Mesenchymal stem cell (in vitro differentiated cells and primary cell): ENCODE results near the gene FHOD1.

ENCODE experiments used
- DNase-seq: peaks from one replicate; pipeline ENCODE4 v3.0.0-alpha.2; 2013
- H2AFZ ChIP-seq: one replicate; pipeline ENCODE4 v1.6.1; 2013; ENCODE audit warnings: low read depth, mild to moderate bottlenecking, control low read depth, inconsistent platforms, low read length, moderate library complexity
- H2AK5ac ChIP-seq: 2 replicates; pipeline ENCODE4 v1.6.1; 2013; ENCODE audit warnings: low read length, moderate library complexity, mild to moderate bottlenecking, inconsistent platforms; ENCODE audit not compliant: severe bottlenecking
- H2BK120ac ChIP-seq: one replicate; pipeline ENCODE4 v1.6.1; 2013; ENCODE audit warnings: low read depth, mild to moderate bottlenecking, inconsistent platforms, low read length, moderate library complexity
- H2BK12ac ChIP-seq, 2 experiments: one replicate each; pipeline ENCODE4 v1.6.1; 2013; ENCODE audit warnings: inconsistent platforms in 2 of 2, low read length in 2 of 2, mild to moderate bottlenecking in 2 of 2, moderate library complexity in 2 of 2, control low read depth in 1 of 2
- H2BK15ac ChIP-seq: one replicate; pipeline ENCODE4 v1.6.1; 2013; ENCODE audit warnings: mild to moderate bottlenecking, low read depth, inconsistent platforms; ENCODE audit not compliant: poor library complexity, severe bottlenecking
- H2BK5ac ChIP-seq: 2 replicates; pipeline ENCODE4 v1.6.1; 2013; ENCODE audit warnings: low read depth, mild to moderate bottlenecking, low read length, control low read depth, inconsistent platforms; ENCODE audit not compliant: poor library complexity, severe bottlenecking
- H3K14ac ChIP-seq, 2 experiments: one replicate each; pipeline ENCODE4 v1.6.1; 2013; ENCODE audit warnings: inconsistent platforms in 2 of 2, low read length in 2 of 2, control low read depth in 1 of 2, mild to moderate bottlenecking in 1 of 2, moderate library complexity in 1 of 2
- H3K18ac ChIP-seq, 2 experiments: one replicate each; pipeline ENCODE4 v1.6.1; 2013; ENCODE audit warnings: inconsistent platforms in 2 of 2, low read length in 2 of 2, control low read depth in 1 of 2, low read depth in 1 of 2, mild to moderate bottlenecking in 1 of 2
- H3K23ac ChIP-seq, 2 experiments: one replicate each; pipeline ENCODE4 v1.6.1; 2013; ENCODE audit warnings: inconsistent platforms in 2 of 2, low read length in 2 of 2, mild to moderate bottlenecking in 2 of 2, moderate library complexity in 2 of 2, control low read depth in 1 of 2
- H3K27ac ChIP-seq: 2 replicates; pipeline ENCODE4 v1.5.1; 2013; ENCODE audit warnings: mild to moderate bottlenecking, moderate library complexity, low read length, control low read depth, inconsistent platforms; ENCODE audit not compliant: poor library complexity, severe bottlenecking
- H3K27me3 ChIP-seq, 2 experiments: 2 replicates each; pipeline versions ENCODE4 v1.6.1 to v1.7.0; 2013; ENCODE audit warnings: low read length in 2 of 2, mild to moderate bottlenecking in 2 of 2, moderate library complexity in 2 of 2, control low read depth in 1 of 2, inconsistent platforms in 1 of 2; ENCODE audit not compliant: control insufficient read depth in 1 of 2, insufficient read depth in 1 of 2
- H3K36me3 ChIP-seq, 2 experiments: 2 replicates each; pipeline versions ENCODE4 v1.6.1 to v1.7.0; 2013; ENCODE audit warnings: low read length in 2 of 2, control low read depth in 1 of 2, inconsistent platforms in 1 of 2, low read depth in 1 of 2, mild to moderate bottlenecking in 1 of 2; ENCODE audit not compliant: insufficient read depth in 2 of 2, control insufficient read depth in 1 of 2
- H3K4ac ChIP-seq, 2 experiments: one replicate each; pipeline ENCODE4 v1.6.1; 2013; ENCODE audit warnings: inconsistent platforms in 2 of 2, low read length in 2 of 2, mild to moderate bottlenecking in 2 of 2, moderate library complexity in 2 of 2, control low read depth in 1 of 2, low read depth in 1 of 2
- H3K4me1 ChIP-seq: 2 replicates; pipeline ENCODE4 v1.6.1; 2013; ENCODE audit warnings: low read depth, low read length, control low read depth; ENCODE audit not compliant: control insufficient read depth, insufficient read depth
- H3K4me2 ChIP-seq: 2 replicates; pipeline ENCODE4 v1.6.1; 2013; ENCODE audit warnings: low read length, mild to moderate bottlenecking, inconsistent platforms; ENCODE audit not compliant: poor library complexity, severe bottlenecking
- H3K4me3 ChIP-seq, 2 experiments: 2 replicates each; pipeline versions ENCODE4 v1.5.1 to v1.7.0; 2013; ENCODE audit warnings: low read length in 2 of 2, mild to moderate bottlenecking in 2 of 2, control low read depth in 1 of 2, low read depth in 1 of 2; ENCODE audit not compliant: insufficient read depth in 1 of 2
- H3K79me1 ChIP-seq: replicated peaks from 2 replicates; pipeline ENCODE4 v1.6.1; 2013; ENCODE audit warnings: mild to moderate bottlenecking, control low read depth, low read length, inconsistent platforms; ENCODE audit not compliant: poor library complexity, severe bottlenecking
- H3K9ac ChIP-seq: 2 replicates; pipeline ENCODE4 v1.7.0; 2013; ENCODE audit warnings: mild to moderate bottlenecking, low read length, moderate library complexity
- H3K9me3 ChIP-seq: 2 replicates; pipeline ENCODE4 v1.7.0; 2013; ENCODE audit warnings: mild to moderate bottlenecking, low read length; ENCODE audit not compliant: control insufficient read depth
- H4K8ac ChIP-seq: one replicate; pipeline ENCODE4 v1.6.1; 2013; ENCODE audit warnings: inconsistent platforms, mild to moderate bottlenecking, low read length, moderate library complexity
- H4K91ac ChIP-seq: one replicate; pipeline ENCODE4 v1.6.1; 2013; ENCODE audit warnings: mild to moderate bottlenecking, low read length, inconsistent platforms
- WGBS: methylation state at CpG from one replicate; pipeline ENCODE4 v1.1.7; 2013; ENCODE audit warnings: mixed read lengths; 5-methylcytosine and 5-hydroxymethylcytosine counted together

FHOD1 gene

GRCh38 chr16:67257486-67258160 lies 10.3 kb upstream of the FHOD1 start:
- Histone ChIP-seq H3K4me1 (peaks cover 1% of the 10 kb centered on the region), H3K9me3 (no peaks in the 10 kb centered on the region), H3K4me2 (no peak overlapping the region), H2AFZ (no peak overlapping the region), H3K79me1 (no peaks in the 10 kb centered on the region), H4K8ac (no peak overlapping the region), H3K23ac (no peak overlapping the region), H3K9ac (peak overlapping the region; percentile 27), H2BK120ac (no peak overlapping the region), H4K91ac (no peak overlapping the region), H3K36me3 (peaks cover 25 to 70% of the 10 kb centered on the region in 2 experiments), H2BK15ac (peak overlapping the region; percentile 1), H3K27ac (no peak overlapping the region), H3K18ac (no peak overlapping the region), H2BK12ac (no peak overlapping the region), H3K4ac (no peak overlapping the region), H2AK5ac (no peak overlapping the region), H3K4me3 (no peak overlapping the region), H2BK5ac (no peak overlapping the region), H3K27me3 (no peaks in the 10 kb centered on the region), H3K14ac (peak overlapping the region in 1 of 2 experiments; percentile 7)
- no peak for DNase-seq
- 84% methylated on average over 4 of the region's 4 CpGs for WGBS

GRCh38 chr16:67256701-67257230 lies 9.5 kb upstream of the FHOD1 start:
- H3K27me3 ChIP-seq, result no peaks in the 10 kb centered on the region
- H3K4me1 ChIP-seq, result peaks cover 2% of the 10 kb centered on the region
- H2AFZ ChIP-seq, result no peak overlapping the region
- H2BK5ac ChIP-seq, result no peak overlapping the region
- no peak overlapping the region for H3K4me2 ChIP-seq
- H3K79me1 ChIP-seq, result no peaks in the 10 kb centered on the region
- H2BK15ac ChIP-seq, result no peak overlapping the region
- no peak overlapping the region for H3K27ac ChIP-seq
- WGBS, result 95% methylated on average over 11 of the region's 11 CpGs
- no peaks in the 10 kb centered on the region for H3K9me3 ChIP-seq
- H3K4ac ChIP-seq, result no peak overlapping the region
- DNase-seq, result no peak
- H3K4me3 ChIP-seq, result no peak overlapping the region
- H2BK120ac ChIP-seq, result no peak overlapping the region
- no peak overlapping the region for H3K18ac ChIP-seq
- H3K14ac ChIP-seq, result no peak overlapping the region
- peaks cover 27 to 64% of the 10 kb centered on the region in 2 experiments for H3K36me3 ChIP-seq
- H4K8ac ChIP-seq, result no peak overlapping the region
- H2BK12ac ChIP-seq, result no peak overlapping the region
- no peak overlapping the region for H3K9ac ChIP-seq
- no peak overlapping the region for H2AK5ac ChIP-seq
- H3K23ac ChIP-seq, result no peak overlapping the region
- H4K91ac ChIP-seq, result no peak overlapping the region

GRCh38 chr16:67255553-67256221 lies 8.4 kb upstream of the FHOD1 start:
- no peak overlapping the region for H2AFZ ChIP-seq
- H3K27ac ChIP-seq, result no peak overlapping the region
- H2BK12ac ChIP-seq, result no peak overlapping the region
- 95% methylated on average over 17 of the region's 17 CpGs for WGBS
- H4K8ac ChIP-seq, result no peak overlapping the region
- peaks cover 2% of the 10 kb centered on the region for H3K4me1 ChIP-seq
- no peak overlapping the region for H2AK5ac ChIP-seq
- H3K27me3 ChIP-seq, result no peaks in the 10 kb centered on the region
- H2BK120ac ChIP-seq, result no peak overlapping the region
- H3K23ac ChIP-seq, result no peak overlapping the region
- H2BK15ac ChIP-seq, result no peak overlapping the region
- H3K36me3 ChIP-seq, result peaks cover 27 to 56% of the 10 kb centered on the region in 2 experiments
- no peak overlapping the region for H3K4me2 ChIP-seq
- no peaks in the 10 kb centered on the region for H3K9me3 ChIP-seq
- no peak overlapping the region for H2BK5ac ChIP-seq
- no peak overlapping the region for H3K4ac ChIP-seq
- H3K9ac ChIP-seq, result no peak overlapping the region
- no peak for DNase-seq
- H3K14ac ChIP-seq, result no peak overlapping the region
- H4K91ac ChIP-seq, result no peak overlapping the region
- no peak overlapping the region for H3K18ac ChIP-seq
- H3K79me1 ChIP-seq, result no peaks in the 10 kb centered on the region
- H3K4me3 ChIP-seq, result no peak overlapping the region

- H3K23ac ChIP-seq, result no peak overlapping the region
- H4K8ac ChIP-seq, result no peak overlapping the region
- no peak for DNase-seq
- no peak overlapping the region for H3K9ac ChIP-seq
- no peak overlapping the region for H2BK12ac ChIP-seq
- no peak overlapping the region for H3K14ac ChIP-seq
- no peak overlapping the region for H2BK120ac ChIP-seq
- H3K27me3 ChIP-seq, result no peaks in the 10 kb centered on the region
- no peak overlapping the region for H3K18ac ChIP-seq
- H3K9me3 ChIP-seq, result no peaks in the 10 kb centered on the region
- no peak overlapping the region for H2AFZ ChIP-seq
- H2AK5ac ChIP-seq, result no peak overlapping the region
- 88% methylated on average over 18 of the region's 18 CpGs for WGBS
- H3K36me3 ChIP-seq, result peaks cover 27 to 56% of the 10 kb centered on the region in 2 experiments
- H3K4me1 ChIP-seq, result peaks cover 2% of the 10 kb centered on the region
- H3K4ac ChIP-seq, result no peak overlapping the region
- no peaks in the 10 kb centered on the region for H3K79me1 ChIP-seq
- no peak overlapping the region for H3K4me2 ChIP-seq
- no peak overlapping the region for H3K27ac ChIP-seq
- no peak overlapping the region for H2BK15ac ChIP-seq
- H4K91ac ChIP-seq, result no peak overlapping the region
- no peak overlapping the region for H3K4me3 ChIP-seq
- no peak overlapping the region for H2BK5ac ChIP-seq
Measured at GRCh38 chr16:67254801-67255552, 7.7 kb upstream of the FHOD1 start.
